NCI-H526 (cell line): ENCODE results near the gene FAM120B.

Experiments used
- DNase-seq, 2 experiments: peaks; one replicate each; lab custom pipeline; 2025; lab: John Stamatoyannopoulos, UW

The FAM120B gene

DNA sequence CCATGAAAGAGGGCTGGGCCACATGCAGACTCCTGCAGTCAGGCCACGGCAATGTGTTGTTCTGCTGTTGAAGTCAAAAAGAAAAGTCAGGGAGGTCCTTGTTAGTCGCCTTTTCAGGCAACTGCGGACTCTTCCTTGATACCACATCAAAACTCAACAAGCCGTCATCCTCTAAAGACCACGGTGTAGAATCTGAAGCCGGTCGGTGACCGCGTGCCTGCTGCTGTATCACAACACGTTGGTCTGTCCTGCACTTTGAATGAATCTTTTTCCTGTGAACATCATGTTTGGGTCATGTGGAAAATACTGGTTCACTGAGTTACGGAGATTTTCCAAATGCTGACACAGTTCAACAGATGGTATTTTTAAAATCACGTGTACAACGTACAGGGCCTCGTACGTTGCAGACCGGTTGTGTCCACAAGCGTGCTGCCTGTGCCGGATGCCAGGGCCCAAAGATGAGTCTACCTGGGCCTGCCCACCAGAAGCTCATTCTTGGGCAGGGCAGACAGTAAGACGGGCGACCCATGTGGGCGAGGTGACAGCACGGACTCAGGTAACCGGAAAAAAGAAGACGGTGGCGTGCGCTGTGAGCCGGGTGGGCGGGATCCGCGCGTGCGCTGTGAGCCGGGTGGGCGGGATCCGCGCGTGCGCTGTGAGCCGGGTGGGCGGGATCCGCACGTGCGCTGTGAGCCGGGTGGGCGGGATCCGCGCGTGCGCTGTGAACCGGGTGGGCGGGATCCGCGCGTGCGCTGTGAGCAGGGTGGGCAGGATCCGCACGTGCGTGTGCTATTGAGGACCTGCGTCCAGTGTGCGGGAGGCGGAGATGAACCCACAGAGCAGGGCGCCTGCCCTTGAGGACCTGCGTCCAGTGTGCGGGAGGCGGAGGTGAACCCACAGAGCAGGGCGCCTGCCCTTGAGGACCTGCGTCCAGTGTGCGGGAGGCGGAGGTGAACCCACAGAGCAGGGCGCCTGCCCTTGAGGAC is 114.5 kb downstream of the FAM120B start:
- DNase-seq: no peak

DNA sequence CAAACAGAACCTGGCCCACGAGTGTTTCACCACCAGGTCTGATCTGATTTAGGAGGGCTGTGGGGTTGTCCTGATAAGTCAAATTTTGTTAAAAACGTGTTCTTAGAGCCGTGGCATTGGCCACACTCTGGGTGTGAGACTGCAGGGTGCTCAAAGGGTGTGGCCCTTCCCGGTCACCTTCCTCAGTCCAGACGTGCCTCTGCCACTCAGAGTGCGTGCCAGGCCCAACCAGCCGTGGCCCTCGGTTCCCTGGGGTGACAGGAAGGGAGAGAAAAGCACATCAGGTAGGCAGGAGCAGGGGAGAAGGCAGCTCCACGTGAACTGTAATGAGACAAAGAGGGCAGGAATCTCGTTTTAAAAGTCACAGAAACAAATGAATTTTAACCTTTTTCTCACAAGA is 115.4 kb downstream of the FAM120B start:
- no peak for DNase-seq

DNA sequence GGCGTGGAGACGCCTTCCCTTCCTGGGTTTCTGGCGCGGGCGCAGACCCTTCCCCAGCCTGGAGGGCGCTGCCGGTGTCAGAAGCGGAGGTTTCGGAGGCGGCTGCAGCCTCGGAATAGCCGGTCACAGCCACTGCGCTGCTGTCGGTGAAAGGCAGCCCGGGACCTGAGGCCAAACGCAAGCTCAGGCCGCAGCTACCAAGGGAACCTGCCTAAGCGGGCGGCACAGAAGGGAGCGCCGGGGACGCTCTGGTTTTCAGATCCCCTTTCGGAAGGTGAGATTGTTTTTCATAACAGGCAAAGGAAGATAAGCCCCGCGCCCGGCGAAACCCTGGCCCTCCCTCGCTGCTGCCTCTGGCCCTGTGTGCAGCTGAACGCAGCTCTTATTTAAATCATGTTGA is 116.5 kb downstream of the FAM120B start:
- no peak for DNase-seq

DNA sequence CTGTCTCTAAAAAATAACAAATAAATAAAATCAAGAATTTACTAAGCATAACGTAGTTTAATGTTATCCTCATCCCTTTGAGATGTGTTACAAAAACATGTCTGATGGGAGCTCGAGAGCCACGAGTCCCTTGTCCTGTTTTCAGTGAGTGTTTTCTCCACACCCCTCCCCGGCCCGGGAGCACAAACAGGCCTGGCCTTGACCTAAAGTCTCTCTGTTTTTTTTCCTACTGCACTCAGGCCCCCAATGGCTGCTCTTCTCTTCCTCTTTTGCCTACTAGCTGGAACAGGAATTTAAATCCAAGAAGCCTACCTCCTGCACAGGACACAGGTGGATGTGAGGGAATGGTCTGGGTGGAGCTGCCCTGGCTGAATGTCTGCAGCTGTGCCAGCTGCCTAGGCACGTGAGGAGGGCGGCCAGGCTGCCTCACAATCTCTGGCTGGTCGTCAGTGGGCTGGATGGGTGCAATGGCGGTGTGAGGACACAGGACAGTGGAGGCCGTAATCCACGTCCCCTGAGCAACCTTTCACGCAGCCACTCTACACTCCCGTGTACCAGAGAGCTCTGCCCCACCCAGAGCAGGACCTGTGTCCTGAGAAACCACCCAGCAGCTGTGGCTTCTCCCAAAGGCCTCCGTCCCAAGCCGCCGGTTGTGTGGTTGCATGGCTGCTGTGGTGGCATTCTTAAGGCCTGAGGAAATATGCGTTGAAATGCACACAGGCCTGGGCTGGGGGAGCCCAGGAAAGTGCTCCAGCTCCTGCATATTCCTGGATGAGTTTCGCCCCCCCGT is 117.5 kb downstream of the FAM120B start:
- no peak for DNase-seq

DNA sequence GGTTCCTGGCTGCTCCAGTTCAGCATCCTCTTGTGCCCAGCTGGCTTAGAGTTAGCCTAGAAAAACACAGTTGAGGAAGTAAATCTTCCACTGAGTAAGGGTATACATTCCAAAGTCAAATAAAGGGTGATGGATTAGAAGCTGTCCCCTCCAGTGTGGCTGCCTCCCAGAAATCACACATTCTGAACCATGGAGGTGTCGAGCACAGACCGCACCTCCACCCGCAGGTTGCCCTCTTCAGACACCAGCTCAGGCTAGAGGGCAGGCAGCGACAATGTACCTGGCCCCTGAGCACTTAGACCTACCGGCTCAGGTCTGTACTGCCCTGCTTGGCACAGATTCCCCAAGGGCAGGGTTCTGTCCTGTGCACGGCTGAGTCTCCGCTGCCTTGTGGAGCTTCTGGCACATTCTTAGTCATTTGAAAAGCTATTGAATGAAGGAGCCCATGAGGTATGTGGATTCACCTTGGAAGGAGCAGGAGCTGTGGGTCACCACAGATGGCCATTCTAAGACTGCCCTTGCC is 118.1 kb downstream of the FAM120B start:
- DNase-seq: no peak

DNA sequence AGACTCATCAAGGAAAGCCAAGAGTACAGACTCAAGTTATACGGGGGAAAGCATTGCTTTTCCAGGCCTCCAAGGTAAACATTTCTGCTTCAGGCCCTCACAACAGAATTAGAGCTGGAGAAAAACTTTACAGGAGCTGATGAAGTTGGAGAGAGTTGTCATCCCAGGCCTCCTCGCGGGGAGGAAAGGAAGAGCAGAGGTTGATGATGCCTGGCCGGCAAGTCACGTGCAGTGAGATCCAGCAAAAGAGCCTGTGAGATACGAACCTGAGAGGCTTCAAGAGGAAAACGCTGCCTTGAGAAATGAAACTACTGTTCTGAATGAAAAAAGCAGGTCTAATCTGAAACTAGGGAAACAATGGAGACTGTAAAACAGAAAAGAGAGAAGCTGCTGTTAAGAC is 122.9 kb downstream of the FAM120B start:
- DNase-seq: no peak

DNA sequence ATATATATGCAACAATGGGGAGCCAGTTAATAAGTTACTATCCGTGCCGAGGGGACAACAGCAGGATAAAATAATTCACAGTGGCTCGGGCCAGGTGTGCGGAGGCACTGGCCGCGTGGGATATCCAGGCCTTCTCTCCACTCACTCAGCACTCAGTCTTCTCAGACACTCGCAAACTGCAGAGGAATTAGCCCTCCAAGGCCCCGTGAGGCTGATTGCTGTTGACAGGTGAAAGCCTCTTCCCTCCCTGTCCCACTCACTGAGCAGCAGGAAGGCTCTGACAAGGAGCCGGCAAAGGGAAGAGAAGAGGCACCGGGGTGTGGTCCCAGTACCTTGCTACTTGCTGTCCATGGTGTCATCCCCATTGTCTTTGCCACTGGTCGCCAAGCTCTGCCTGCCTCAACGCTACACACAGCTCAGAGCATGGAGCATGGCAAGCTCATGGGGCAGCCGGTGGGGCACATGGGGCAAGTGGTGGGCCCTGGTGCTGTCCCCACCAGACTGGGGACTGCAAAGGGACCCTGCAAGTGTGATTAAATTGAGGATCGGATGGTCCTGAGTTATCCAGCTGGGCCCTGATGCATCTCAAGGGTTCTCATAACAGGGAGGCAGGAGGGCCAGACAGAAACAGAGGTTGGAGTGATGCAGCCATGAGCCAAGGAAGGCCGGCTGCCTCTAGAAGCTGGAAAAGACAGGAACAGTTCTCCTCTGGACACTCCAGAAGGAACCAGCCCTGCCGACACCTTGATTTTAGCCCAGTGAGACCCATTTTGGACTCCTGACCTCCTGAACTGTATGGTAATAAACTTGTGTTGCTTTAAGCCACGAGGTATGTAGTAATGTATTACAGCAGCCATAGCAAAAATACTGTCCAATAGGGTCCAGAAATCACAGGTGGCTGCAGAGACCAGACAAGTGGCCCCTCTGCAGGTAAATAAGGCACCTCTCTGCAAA is 126.9 kb downstream of the FAM120B start:
- peak in 1 of 2 experiments; percentile 55 for DNase-seq

DNA sequence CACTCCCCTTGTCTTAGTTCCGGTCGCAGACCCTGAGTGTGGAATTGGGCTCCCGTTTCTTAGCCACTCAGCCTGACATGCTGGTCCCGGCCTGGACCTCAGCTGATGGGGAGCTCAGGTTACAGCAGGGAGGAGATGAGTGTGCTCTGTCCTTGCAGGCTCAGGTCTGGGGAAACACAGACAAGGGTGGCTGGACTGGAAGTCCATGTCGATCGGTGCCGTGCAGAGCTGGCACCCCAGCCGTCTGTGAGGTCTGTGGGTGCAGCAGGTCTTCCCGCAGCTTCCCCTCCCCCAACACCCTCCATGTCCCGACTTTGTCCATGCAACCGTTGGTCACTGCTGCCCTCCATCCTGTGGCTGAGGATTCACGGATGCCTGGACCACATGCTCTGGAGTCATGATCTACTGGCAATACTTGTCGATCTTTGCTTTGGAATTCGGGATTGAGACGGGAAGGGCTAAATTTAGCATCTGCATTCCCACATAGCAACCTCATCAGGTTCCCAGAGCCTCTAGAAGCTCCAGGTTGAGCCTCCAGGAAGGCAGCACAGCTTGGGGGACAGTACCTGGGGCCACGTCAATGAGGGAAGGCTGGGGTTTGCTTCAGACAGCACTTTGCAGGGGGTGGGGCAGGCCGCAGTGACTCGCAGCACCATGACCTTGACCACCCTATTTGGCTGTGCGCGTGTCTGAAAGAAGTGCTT is 127.7 kb downstream of the FAM120B start:
- peak; percentile 14 to 62 for DNase-seq

DNA sequence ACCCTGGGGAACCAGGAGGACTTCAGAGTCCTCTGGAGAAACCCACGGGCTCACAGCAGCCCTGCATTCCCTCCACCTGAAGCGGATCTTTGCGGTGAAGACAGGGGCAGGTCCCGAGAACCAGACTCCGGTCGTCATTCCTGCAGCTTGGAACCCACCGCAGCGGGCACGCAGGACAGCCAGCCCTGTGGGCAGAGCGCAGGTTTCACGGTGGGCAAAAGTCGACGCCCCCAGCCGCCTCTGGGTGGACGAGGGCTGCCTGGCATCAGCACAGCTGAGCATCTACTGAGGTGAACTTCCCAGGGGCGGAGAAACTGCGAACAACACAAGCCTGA is 128.2 kb downstream of the FAM120B start:
- DNase-seq: no peak

DNA sequence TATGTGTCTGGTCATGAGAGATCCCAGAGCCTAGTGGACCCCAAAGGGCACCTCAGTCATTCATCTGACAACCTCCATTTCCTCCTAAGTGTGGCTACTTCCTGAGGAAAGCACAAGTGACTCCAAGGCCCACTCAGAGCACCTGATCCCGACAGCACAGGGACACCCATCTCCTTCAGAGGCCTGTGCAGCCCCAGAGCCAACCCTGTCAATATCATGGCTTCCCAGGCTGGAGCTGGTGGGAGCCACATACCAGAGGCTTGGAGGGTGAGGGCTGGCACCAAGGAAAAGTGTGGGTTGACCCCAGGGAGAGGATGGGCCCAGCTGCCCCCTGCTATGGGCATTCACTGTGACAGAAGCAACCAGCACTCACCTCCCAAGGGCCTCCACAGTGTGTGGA is 129.2 kb downstream of the FAM120B start:
- DNase-seq: no peak

DNA sequence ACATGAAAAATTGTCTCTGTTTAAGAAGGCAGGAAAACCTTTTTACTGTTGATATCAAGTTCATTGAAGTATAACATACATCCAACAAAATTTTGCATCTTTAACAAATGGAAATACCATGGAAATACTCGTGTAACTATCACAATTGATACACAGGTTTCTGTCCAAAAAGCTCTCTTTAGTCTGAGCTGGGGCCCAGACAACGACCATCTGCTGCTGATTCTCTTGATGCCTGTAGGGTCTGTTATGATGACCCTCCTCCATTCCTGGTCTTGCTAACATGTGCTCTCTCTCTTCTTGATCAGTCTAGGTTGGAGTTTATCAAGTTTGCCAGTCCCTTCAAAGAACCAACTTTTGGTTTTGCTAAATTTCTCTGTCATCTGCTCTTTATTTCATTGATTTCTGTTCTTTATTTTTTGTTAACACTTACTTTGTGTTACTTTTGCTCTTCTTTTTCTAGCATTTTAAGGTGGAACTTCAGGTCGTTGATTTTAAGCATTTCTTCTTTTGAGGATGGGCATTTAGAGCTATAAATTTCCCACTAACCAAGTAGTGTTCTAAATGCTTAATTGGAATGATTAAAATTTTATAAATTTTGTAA is 129.8 kb downstream of the FAM120B start:
- no peak for DNase-seq

DNA sequence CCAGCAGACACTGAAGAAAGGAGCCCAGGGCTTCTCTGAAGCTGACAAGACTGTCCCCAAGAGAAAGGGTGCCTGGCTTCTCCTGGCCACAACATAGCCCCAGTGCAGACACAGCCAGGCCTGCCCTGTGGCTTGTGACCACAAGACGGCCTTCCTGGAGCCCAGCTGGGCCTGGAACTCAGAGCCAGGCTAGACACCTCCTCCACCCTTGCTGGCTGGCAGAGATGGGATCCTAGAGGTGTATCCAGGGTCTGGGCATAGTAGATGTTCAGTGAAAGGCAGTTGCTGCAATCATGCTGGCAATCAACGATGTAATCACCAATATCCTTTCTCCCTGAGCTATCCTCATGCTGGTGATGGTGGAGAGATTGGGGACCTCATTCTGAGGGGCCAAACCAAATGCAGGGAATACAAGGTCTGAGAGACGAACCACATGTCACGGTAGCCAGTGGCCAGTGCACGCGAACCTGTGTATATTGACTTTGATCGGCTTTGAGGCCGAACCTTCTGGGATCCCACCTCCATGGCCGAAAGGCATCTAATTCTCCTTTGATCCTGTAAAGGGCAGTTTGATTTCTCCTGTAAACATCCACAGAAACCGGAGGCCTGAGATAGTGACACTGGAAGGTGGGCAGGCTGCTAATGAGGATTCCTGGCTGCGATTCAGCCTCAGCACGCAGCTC is 131.3 kb downstream of the FAM120B start:
- no peak for DNase-seq

DNA sequence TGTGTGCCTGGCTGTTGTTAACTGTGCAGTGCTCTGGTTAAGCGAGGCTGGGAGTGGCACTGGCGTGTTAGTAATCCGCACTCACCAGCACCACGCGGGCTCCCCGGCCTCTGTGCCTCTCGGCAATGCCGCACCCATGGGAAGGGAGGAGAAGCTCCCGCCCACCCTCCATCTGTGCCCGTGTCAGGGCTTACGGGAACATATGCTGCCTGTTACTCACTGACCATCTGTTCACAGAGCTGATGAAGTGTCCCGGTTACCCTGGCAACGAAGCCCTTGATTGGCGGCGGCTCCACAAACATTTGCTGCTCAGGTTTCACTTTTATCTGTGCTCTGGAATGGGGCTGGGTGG is 131.8 kb downstream of the FAM120B start:
- DNase-seq: peak; percentile 96 to 98

DNA sequence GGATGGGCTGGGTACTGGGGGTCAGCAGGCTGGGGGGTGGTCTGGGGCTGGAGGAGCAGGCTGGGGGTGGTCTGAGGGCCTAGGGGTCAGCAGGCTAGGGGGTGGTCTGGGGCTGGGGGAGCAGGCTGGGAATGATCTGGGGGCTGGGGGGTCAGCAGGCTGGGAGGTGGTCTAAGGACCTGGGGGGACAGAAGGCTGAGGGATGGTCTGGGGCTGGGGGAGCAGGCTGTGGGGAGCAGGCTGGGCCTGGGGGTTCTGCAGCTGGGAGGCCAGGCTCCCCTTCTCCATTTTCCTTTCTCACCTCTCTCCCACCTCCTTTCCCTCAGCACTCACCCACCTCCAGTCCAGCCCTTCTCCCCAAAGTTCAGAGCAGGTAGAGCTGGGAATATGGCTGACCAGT is 132.3 kb downstream of the FAM120B start:
- no peak for DNase-seq

DNA sequence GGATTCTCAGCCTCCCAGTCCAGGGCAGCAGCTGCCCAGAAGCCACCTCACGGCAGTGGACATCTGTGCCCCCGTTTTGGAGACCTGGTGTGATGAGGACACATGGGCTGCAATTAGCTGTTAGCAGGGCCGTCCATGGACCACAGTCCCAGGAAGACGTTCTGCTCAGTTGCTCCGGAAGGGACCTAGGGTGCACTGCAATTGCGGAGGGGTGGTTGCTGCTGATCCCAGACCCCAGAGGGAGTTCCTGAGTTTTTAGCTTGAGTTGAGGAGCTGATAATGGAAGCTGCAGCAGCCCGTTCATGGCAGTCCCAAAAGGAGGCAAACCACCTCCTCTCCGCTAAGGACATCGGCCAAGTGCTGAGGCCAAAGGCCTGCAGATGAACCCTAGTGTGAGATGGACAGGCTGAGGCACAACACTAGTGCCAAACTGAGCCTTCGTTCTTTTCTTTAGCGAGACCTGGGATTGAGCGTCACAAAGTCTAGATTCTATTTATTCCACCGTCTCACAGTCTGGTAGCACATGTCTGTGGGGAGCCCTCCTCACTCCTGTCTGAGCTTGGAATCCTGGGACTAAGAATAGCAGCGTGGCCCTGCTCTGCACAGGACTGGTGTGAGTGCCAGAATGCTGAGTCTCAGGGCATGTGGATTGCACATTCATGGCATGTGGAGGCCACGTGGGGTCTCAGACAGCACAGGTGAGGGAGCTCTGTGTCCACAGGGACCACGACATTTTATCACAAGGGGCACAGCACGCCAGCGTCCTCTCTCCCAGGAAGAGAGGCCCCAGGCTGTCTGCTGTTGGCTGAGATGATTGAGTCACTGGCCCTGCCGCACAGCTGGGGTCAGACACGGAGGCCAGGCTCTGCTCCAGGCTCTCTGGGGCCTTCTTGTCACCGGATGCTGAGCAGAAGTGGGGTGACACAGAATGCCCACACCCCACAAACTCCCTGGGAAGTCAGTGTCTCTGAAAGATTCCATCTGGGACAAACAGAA is 133.1 kb downstream of the FAM120B start:
- no peak for DNase-seq

DNA sequence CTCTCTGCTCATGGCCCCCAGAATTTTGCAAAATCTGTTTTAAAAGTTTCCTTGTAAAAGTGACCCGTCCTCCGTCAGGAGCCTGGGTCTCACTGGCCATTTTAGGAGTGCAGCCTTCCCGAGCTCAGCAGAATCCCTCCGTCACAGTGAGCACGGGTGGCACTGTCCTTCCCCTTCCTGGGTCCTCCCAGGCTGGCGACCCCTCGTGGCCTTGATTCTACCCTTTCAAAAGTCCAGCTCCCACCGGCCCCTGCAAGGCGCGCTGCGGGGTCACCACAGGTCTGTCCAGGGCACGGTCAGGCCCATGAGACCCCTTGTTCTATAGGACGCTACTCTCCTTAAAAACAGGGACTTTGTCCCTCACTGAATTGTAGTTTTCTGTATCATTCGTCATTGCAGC is 133.9 kb downstream of the FAM120B start:
- DNase-seq: no peak

DNA sequence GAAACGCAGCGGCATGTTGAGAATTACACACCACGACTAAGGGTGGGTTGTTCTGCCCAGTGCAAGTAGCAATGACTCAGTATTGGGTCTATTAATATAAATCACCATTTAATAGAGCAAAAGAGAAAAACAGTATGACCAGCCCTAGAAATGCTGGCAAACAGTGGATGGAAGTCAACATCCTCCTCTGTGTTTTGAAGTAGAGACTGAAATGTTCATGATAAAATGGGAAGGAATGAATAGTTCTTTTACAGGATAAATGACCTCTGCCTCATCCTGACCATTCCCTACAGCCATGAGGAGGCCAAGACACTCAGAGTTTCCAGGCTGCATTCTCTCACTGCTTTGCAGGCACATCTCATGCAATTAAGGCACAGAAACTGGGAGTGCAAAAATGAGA is 134.8 kb downstream of the FAM120B start:
- no peak for DNase-seq

DNA sequence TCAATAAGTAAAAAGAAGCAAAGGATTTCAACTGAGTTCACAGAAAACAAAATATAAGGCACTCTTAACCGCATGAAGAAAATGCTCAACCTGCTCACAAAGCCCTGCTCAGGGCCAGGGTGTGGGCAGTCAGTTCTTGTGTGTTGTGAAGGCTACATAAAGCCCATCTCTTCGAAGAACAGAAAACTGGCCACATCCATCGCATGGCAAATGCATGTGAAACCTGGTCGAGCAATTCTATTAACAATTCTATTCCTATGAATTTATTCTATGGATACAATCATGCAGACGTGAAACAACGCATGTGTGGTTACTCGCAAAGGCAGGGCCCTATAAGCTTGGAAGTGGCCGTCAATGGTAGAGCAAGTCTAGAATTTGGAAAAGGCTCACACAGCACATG is 136.0 kb downstream of the FAM120B start:
- DNase-seq: no peak

DNA sequence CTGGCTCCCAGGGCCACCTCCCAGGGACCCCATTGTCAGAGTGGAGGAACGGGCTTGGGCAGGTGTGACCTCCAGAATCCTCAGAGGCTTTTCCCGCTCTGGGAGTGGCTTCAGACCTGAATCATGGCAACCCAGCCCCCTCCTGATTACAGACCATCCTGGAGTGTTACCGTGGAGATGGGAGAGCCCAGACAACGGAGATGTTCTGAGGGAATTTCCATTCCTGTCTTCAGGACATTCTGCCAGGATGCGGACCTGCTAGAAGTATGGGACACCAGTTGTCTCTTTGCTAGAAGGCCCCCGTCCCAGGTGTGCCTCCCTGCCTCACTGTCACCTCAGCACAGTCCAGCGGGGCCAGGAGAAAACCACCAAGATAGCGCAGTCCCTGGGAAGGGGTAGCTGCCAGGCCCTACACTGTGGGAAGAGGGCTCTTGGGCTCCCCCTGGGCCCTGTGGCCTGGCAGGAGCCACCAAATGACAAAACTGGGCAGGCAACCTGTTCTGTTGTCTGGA is 136.6 kb downstream of the FAM120B start:
- DNase-seq: peak in 1 of 2 experiments; percentile 53
